ENCODE data around the gene ALOX12B. TPM values are rescaled to one million over a fixed set of nuclear protein-coding genes. Genes with fewer than 3 reads are reported as not detected.

ALOX12B gene
- total RNA-seq, 2 experiments from 2014 or later: 2.0 to 5.3 TPM

DNA sequence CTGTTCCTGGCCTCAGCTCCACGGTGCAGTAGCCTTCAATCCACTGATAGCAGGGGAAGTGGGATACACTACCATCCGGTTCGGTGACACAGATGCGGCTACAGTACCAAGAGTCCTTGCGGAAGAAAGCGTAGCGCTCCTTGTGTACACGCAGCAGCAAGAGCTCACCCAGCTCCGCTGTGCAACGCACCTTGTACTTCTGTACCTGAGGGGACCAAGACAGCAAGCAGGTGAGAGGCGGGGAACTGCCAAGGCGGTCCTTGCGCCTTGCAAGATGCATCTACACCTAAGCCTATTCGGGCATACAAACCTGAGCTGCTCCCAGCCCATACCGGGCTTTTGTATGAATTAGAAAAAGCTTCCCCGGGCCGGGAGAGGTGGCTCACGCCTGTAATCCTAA, 29.3 kb upstream of the ALOX12B start:
- ChIA-PET CTCF (ENCODE audit: unreplicated experiment) (interaction anchor here (1.2 kb wide), 1 partner anchor 43 kb away, joined by 4 read pairs; no protein-coding TSS in a partner anchor), POLR2A (interaction anchor here (0.6 to 0.7 kb wide), 2 partner anchors 18 to 47 kb away, joined by 3 to 6 read pairs; no protein-coding TSS in a partner anchor)
- H2AFZ ChIP-seq (ENCODE audit: low read length): no peak overlapping the region
- DNase-seq (ENCODE audit: low spot score): no peak
- H3K4me1 ChIP-seq (ENCODE audit: insufficient read depth, low read length, poor library complexity, severe bottlenecking): peaks cover 21% of the 10 kb centered on the region
- TF ChIP-seq EZH2phosphoT487 (IDR thresholded peaks at IDR 0.05; ENCODE audit: borderline replicate concordance, low read depth, low read length): no peak
- TF ChIP-seq, protein P1, sequence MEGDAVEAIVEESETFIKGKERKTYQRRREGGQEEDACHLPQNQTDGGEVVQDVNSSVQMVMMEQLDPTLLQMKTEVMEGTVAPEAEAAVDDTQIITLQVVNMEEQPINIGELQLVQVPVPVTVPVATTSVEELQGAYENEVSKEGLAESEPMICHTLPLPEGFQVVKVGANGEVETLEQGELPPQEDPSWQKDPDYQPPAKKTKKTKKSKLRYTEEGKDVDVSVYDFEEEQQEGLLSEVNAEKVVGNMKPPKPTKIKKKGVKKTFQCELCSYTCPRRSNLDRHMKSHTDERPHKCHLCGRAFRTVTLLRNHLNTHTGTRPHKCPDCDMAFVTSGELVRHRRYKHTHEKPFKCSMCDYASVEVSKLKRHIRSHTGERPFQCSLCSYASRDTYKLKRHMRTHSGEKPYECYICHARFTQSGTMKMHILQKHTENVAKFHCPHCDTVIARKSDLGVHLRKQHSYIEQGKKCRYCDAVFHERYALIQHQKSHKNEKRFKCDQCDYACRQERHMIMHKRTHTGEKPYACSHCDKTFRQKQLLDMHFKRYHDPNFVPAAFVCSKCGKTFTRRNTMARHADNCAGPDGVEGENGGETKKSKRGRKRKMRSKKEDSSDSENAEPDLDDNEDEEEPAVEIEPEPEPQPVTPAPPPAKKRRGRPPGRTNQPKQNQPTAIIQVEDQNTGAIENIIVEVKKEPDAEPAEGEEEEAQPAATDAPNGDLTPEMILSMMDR (conservative IDR thresholded peaks at IDR 0.05; ENCODE audit: low read length): no peak
- no TSS peak for BruUV-seq (replicated peaks)
- H4K20me1 ChIP-seq (ENCODE audit: insufficient read depth, low read length): no peaks in the 10 kb centered on the region
- H3K36me3 ChIP-seq (ENCODE audit: insufficient read depth, low read length): no peaks in the 10 kb centered on the region
- H3K79me2 ChIP-seq (ENCODE audit: insufficient read depth, low read depth, low read length): no peaks in the 10 kb centered on the region
- H3K4me3 ChIP-seq (ENCODE audit: low read depth, low read length, poor library complexity, severe bottlenecking): no peak overlapping the region
- H3K9me2 ChIP-seq (ENCODE audit: insufficient read depth, low read length): no peaks in the 10 kb centered on the region
- intact Hi-C loops (cut with micrococcal nuclease; ENCODE audit: unreplicated experiment): loop anchor here (5.0 kb wide), 1 partner anchor 229 kb away; the partner anchor contains the start of gene CHD3
- H3K9me3 ChIP-seq (ENCODE audit: low read length): no peaks in the 10 kb centered on the region
- H3K4me2 ChIP-seq (ENCODE audit: low read length): no peak overlapping the region
- no peak overlapping the region for H3K27ac ChIP-seq (ENCODE audit: low read depth, low read length, poor library complexity, severe bottlenecking)

DNA sequence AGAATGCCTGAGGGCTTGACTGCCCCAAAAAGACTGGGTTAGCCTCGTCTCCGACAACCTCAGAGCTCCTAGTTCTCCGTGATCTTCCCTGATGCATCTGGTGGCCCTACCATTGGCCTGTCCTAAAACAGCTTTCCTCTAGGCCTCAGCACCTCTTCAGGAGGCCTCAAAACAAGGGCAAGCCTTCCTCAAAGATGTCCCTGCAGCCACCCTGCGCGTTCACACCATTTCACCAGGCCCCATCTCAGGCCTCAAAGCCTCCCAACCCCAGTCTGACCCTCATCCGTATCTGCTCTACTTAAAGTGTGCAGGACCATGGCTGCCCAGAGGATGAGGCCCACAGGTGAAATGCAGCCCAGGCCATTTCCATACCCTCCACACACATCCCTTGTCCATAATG, 23.4 kb upstream of the ALOX12B start:
- BruUV-seq (replicated peaks): no TSS peak
- H3K4me2 ChIP-seq (ENCODE audit: low read length): no peak overlapping the region
- ChIA-PET POLR2A (interaction anchor here (1.4 kb wide), 1 partner anchor 20 kb away, joined by 6 read pairs; no protein-coding TSS in a partner anchor), CTCF (ENCODE audit: unreplicated experiment) (interaction anchor here (0.8 to 2.4 kb wide), 4 partner anchors 8 to 53 kb away, joined by 3 to 7 read pairs (median 6); no protein-coding TSS in a partner anchor)
- H4K20me1 ChIP-seq (ENCODE audit: insufficient read depth, low read length): no peaks in the 10 kb centered on the region
- H3K27ac ChIP-seq (ENCODE audit: low read depth, low read length, poor library complexity, severe bottlenecking): no peak overlapping the region
- H3K4me3 ChIP-seq (ENCODE audit: low read depth, low read length, poor library complexity, severe bottlenecking): no peak overlapping the region
- TF ChIP-seq, protein P1 (conservative IDR thresholded peaks at IDR 0.05; ENCODE audit: low read length): no peak
- TF ChIP-seq EZH2phosphoT487 (IDR thresholded peaks at IDR 0.05; ENCODE audit: borderline replicate concordance, low read depth, low read length): no peak
- no peaks in the 10 kb centered on the region for H3K36me3 ChIP-seq (ENCODE audit: insufficient read depth, low read length)
- intact Hi-C loops (cut with micrococcal nuclease; ENCODE audit: unreplicated experiment): loop anchor here (1.0 to 2.0 kb wide), 3 partner anchors 16 to 51 kb away; no protein-coding TSS in a partner anchor
- no peak overlapping the region for H2AFZ ChIP-seq (ENCODE audit: low read length)
- H3K9me3 ChIP-seq (ENCODE audit: low read length): no peaks in the 10 kb centered on the region
- no peaks in the 10 kb centered on the region for H3K79me2 ChIP-seq (ENCODE audit: insufficient read depth, low read depth, low read length)
- peaks cover 11% of the 10 kb centered on the region for H3K4me1 ChIP-seq (ENCODE audit: insufficient read depth, low read length, poor library complexity, severe bottlenecking)
- H3K9me2 ChIP-seq (ENCODE audit: insufficient read depth, low read length): no peaks in the 10 kb centered on the region
- DNase-seq (ENCODE audit: low spot score): no peak

DNA sequence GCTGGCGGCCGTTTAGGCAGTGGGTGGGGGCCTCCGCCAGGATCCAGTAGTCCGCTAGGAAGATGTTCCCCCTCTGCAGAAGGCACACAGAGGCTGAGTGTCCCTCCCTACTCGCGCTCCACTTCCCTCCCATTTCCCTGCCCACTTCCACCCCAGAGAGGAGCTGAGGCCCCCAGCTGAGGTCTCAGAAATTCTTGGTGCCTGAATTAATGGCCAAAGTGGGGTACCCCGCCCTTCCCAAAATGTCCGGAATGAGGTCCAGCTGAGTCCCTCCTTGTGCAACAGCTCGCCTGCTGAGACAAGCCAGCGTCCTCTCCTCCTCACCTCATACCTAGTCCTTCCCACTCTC, 22.9 kb upstream of the ALOX12B start:
- no peaks in the 10 kb centered on the region for H3K9me3 ChIP-seq (ENCODE audit: low read length)
- CTCF ChIA-PET (ENCODE audit: unreplicated experiment): interaction anchor here (0.8 to 2.4 kb wide), 5 partner anchors 9 to 52 kb away, joined by 3 to 7 read pairs (median 4); no protein-coding TSS in a partner anchor
- H3K36me3 ChIP-seq (ENCODE audit: insufficient read depth, low read length): no peaks in the 10 kb centered on the region
- POLR2A ChIA-PET: interaction anchor here (1.4 kb wide), 1 partner anchor 20 kb away, joined by 6 read pairs; no protein-coding TSS in a partner anchor
- no peaks in the 10 kb centered on the region for H4K20me1 ChIP-seq (ENCODE audit: insufficient read depth, low read length)
- H3K4me3 ChIP-seq (ENCODE audit: low read depth, low read length, poor library complexity, severe bottlenecking): peak overlapping the region; percentile 63
- no TSS peak for BruUV-seq (replicated peaks)
- TF ChIP-seq, protein P1 (conservative IDR thresholded peaks at IDR 0.05; ENCODE audit: low read length): peak; percentile 51; the same call in 1 of the 2 replicates
- TF ChIP-seq EZH2phosphoT487 (IDR thresholded peaks at IDR 0.05; ENCODE audit: borderline replicate concordance, low read depth, low read length): no peak
- no peaks in the 10 kb centered on the region for H3K9me2 ChIP-seq (ENCODE audit: insufficient read depth, low read length)
- H3K79me2 ChIP-seq (ENCODE audit: insufficient read depth, low read depth, low read length): no peaks in the 10 kb centered on the region
- no peak for DNase-seq (ENCODE audit: low spot score)
- intact Hi-C loops (cut with micrococcal nuclease; ENCODE audit: unreplicated experiment): loop anchor here (1.0 to 2.0 kb wide), 3 partner anchors 16 to 50 kb away; no protein-coding TSS in a partner anchor
- no peak overlapping the region for H3K27ac ChIP-seq (ENCODE audit: low read depth, low read length, poor library complexity, severe bottlenecking)
- H3K4me2 ChIP-seq (ENCODE audit: low read length): peak overlapping the region; percentile 86; the same call in 1 of the 2 replicates
- no peak overlapping the region; the same call in 1 of the 2 replicates for H2AFZ ChIP-seq (ENCODE audit: low read length)
- peaks cover 12% of the 10 kb centered on the region for H3K4me1 ChIP-seq (ENCODE audit: insufficient read depth, low read length, poor library complexity, severe bottlenecking)
